ENCODE measurements around the gene PCARE. TPM values are rescaled to one million over a fixed set of nuclear protein-coding genes. Genes with fewer than 3 reads are reported as not detected.

The PCARE gene
- total and polyA plus RNA-seq, 2 experiments from 2014 or later, result 2.2 TPM; not detected in 1

DNA sequence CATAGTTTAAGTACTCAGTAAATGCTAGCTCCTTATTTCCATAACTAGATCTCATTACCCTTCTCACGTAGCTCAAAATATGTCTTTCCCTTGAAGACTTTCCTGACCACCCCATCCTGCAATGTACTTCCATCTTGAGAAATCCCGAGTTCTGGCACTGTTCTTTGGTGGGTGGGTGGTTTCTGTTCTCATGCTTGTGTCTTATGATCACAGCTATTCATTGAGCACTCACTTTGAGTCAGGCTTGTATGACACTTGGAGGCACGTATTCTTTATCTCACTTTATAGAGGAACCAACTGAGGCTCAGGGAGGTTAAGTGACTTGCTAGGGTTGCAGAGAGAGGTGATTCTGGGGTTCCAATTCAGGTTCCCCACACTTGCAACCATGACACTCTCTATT is 31.9 kb upstream of the PCARE start:
- H3K9me2 ChIP-seq (replicated peaks; ENCODE audit: insufficient read depth), result no peaks in the 10 kb centered on the region
- no peaks in the 10 kb centered on the region for H3K36me3 ChIP-seq (replicated peaks; ENCODE audit: insufficient read depth, low read depth)
- WGBS (ENCODE audit: low lambda C conversion rate, missing lambda C conversion rate), result 82% methylated on average over 3 of the region's 3 CpGs
- no peaks in the 10 kb centered on the region for H3K9me3 ChIP-seq (ENCODE audit: low read depth)
- no peak overlapping the region for H3K4me3 ChIP-seq
- H4K20me1 ChIP-seq (ENCODE audit: insufficient read depth, poor library complexity, severe bottlenecking), result no peaks in the 10 kb centered on the region
- H3K4me2 ChIP-seq, result no peak overlapping the region
- H3K79me2 ChIP-seq, result no peaks in the 10 kb centered on the region
- no peak overlapping the region for H2AFZ ChIP-seq
- H3K27me3 ChIP-seq, result no peaks in the 10 kb centered on the region
- DNase-seq (ENCODE audit: low spot score), result no peak
- TF ChIP-seq, protein P1, sequence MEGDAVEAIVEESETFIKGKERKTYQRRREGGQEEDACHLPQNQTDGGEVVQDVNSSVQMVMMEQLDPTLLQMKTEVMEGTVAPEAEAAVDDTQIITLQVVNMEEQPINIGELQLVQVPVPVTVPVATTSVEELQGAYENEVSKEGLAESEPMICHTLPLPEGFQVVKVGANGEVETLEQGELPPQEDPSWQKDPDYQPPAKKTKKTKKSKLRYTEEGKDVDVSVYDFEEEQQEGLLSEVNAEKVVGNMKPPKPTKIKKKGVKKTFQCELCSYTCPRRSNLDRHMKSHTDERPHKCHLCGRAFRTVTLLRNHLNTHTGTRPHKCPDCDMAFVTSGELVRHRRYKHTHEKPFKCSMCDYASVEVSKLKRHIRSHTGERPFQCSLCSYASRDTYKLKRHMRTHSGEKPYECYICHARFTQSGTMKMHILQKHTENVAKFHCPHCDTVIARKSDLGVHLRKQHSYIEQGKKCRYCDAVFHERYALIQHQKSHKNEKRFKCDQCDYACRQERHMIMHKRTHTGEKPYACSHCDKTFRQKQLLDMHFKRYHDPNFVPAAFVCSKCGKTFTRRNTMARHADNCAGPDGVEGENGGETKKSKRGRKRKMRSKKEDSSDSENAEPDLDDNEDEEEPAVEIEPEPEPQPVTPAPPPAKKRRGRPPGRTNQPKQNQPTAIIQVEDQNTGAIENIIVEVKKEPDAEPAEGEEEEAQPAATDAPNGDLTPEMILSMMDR (IDR thresholded peaks at IDR 0.05; ENCODE audit: poor library complexity), result no peak
- TF ChIP-seq EZH2 (IDR thresholded peaks at IDR 0.05; ENCODE audit: borderline replicate concordance), result no peak
- no peak for TF ChIP-seq EZH2phosphoT487 (IDR thresholded peaks at IDR 0.05; ENCODE audit: low read depth, severe bottlenecking, unreplicated experiment)
- H3K27ac ChIP-seq, result no peak overlapping the region
- H3K4me1 ChIP-seq (ENCODE audit: insufficient read depth), result no peaks in the 10 kb centered on the region

DNA sequence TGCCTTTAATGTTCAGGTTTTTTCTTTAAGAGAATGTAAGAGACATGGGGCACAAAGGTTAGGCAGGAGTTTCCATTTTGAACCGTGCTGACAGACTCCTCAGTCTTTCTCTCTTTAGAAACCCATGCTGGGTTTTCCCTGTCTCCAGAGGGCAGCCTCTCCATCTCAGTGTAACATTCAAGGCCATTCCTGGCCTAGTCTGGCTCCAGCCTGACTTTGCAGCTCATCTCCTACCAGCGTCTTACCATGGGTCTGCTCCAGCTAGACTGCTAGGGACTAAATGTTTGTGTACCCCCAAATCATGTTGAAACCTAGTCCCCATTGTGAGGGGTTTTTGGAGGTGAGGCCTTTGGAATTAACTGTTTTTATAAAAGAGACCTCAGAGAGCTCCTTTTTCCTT is 31.1 kb upstream of the PCARE start:
- no peak overlapping the region for H3K4me3 ChIP-seq
- H3K4me2 ChIP-seq, result no peak overlapping the region
- H3K36me3 ChIP-seq (replicated peaks; ENCODE audit: insufficient read depth, low read depth), result no peaks in the 10 kb centered on the region
- H3K27ac ChIP-seq, result no peak overlapping the region
- no peaks in the 10 kb centered on the region for H3K4me1 ChIP-seq (ENCODE audit: insufficient read depth)
- no peaks in the 10 kb centered on the region for H3K27me3 ChIP-seq
- no peaks in the 10 kb centered on the region for H4K20me1 ChIP-seq (ENCODE audit: insufficient read depth, poor library complexity, severe bottlenecking)
- no peak overlapping the region for H2AFZ ChIP-seq
- WGBS (ENCODE audit: low lambda C conversion rate, missing lambda C conversion rate), result 52% methylated on average over 2 of the region's 2 CpGs
- H3K79me2 ChIP-seq, result no peaks in the 10 kb centered on the region
- no peak for DNase-seq (ENCODE audit: low spot score)
- H3K9me2 ChIP-seq (replicated peaks; ENCODE audit: insufficient read depth), result no peaks in the 10 kb centered on the region
- TF ChIP-seq EZH2phosphoT487 (IDR thresholded peaks at IDR 0.05; ENCODE audit: low read depth, severe bottlenecking, unreplicated experiment) (no peak), EZH2 (IDR thresholded peaks at IDR 0.05; ENCODE audit: borderline replicate concordance) (no peak)
- TF ChIP-seq, protein P1 (IDR thresholded peaks at IDR 0.05; ENCODE audit: poor library complexity), result no peak
- no peaks in the 10 kb centered on the region for H3K9me3 ChIP-seq (ENCODE audit: low read depth)

DNA sequence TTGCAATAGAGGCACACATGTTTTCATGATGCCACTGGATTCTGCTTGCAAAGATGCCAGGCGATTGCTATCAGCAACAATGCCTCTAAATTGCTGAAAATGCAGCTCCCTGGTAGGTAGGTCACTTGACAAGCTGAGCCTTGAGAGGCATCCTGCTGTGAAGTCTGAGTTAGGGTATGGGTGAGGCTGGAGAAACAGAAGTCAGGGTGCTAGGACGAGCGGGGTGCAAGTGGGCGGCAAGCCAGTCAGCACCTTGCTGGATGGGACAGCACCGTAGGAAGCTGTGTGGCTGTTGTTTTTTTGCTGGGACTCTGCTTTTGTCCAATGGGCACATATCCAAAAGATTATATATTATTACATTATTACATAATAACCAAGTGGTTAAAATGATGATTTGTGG is 30.4 kb upstream of the PCARE start:
- no peak overlapping the region for H2AFZ ChIP-seq
- H3K79me2 ChIP-seq, result no peaks in the 10 kb centered on the region
- H3K27ac ChIP-seq, result no peak overlapping the region
- WGBS (ENCODE audit: low lambda C conversion rate, missing lambda C conversion rate), result 83% methylated on average over 5 of the region's 5 CpGs
- H3K9me2 ChIP-seq (replicated peaks; ENCODE audit: insufficient read depth), result no peaks in the 10 kb centered on the region
- no peak overlapping the region for H3K4me2 ChIP-seq
- no peaks in the 10 kb centered on the region for H3K4me1 ChIP-seq (ENCODE audit: insufficient read depth)
- H3K4me3 ChIP-seq, result no peak overlapping the region
- TF ChIP-seq, protein P1 (IDR thresholded peaks at IDR 0.05; ENCODE audit: poor library complexity), result no peak
- TF ChIP-seq EZH2 (IDR thresholded peaks at IDR 0.05; ENCODE audit: borderline replicate concordance) (no peak), EZH2phosphoT487 (IDR thresholded peaks at IDR 0.05; ENCODE audit: low read depth, severe bottlenecking, unreplicated experiment) (no peak)
- DNase-seq (ENCODE audit: low spot score), result no peak
- no peaks in the 10 kb centered on the region for H3K9me3 ChIP-seq (ENCODE audit: low read depth)
- no peaks in the 10 kb centered on the region for H4K20me1 ChIP-seq (ENCODE audit: insufficient read depth, poor library complexity, severe bottlenecking)
- H3K36me3 ChIP-seq (replicated peaks; ENCODE audit: insufficient read depth, low read depth), result no peaks in the 10 kb centered on the region
- no peaks in the 10 kb centered on the region for H3K27me3 ChIP-seq

DNA sequence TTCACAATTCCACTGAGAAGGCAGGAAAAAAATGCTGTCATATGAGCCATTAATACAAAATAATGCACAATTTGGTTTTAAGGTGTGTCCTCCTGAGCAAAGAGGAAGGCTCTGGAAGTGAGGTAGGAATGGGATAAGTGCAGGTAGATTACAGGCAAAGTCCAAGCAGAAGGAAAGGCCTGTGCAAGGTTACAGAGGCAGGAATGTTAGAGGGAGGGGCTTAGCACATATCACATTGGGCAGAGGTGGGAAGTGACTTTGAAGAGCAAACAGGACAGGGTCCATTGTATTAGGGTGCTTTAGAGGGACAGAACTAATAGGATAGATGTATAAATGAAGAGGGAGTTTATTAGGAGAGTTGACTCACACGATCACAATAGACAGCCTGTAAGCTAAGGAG is 26.2 kb upstream of the PCARE start:
- no peaks in the 10 kb centered on the region for H3K27me3 ChIP-seq
- no peak overlapping the region for H2AFZ ChIP-seq
- H3K79me2 ChIP-seq, result no peaks in the 10 kb centered on the region
- peak; percentile 41 for DNase-seq (ENCODE audit: low spot score)
- WGBS (ENCODE audit: low lambda C conversion rate, missing lambda C conversion rate), result 94% methylated on average over 1 of the region's 1 CpG
- no peaks in the 10 kb centered on the region for H3K36me3 ChIP-seq (replicated peaks; ENCODE audit: insufficient read depth, low read depth)
- H3K4me2 ChIP-seq, result no peak overlapping the region
- no peaks in the 10 kb centered on the region for H3K9me2 ChIP-seq (replicated peaks; ENCODE audit: insufficient read depth)
- TF ChIP-seq, protein P1 (IDR thresholded peaks at IDR 0.05; ENCODE audit: poor library complexity), result no peak
- no peaks in the 10 kb centered on the region for H4K20me1 ChIP-seq (ENCODE audit: insufficient read depth, poor library complexity, severe bottlenecking)
- H3K27ac ChIP-seq, result no peak overlapping the region
- no peak overlapping the region for H3K4me3 ChIP-seq
- H3K9me3 ChIP-seq (ENCODE audit: low read depth), result no peaks in the 10 kb centered on the region
- H3K4me1 ChIP-seq (ENCODE audit: insufficient read depth), result no peaks in the 10 kb centered on the region
